Measurements from ENCODE around the gene CHGA. TPM values are rescaled to one million over a fixed set of nuclear protein-coding genes. Genes with fewer than 3 reads are reported as not detected.

CHGA gene
- total and polyA plus RNA-seq, 11 donors: 0.07 to 0.19 TPM; not detected in 9

GRCh38 chr14:92885279-92886061, 37.5 kb upstream of the CHGA start:
- WGBS, 4 donors: 66 to 77% (median 75%) methylated on average over 8 of the region's 8 CpGs
- ATAC-seq (no peak), DNase-seq (no peak)
- no peak overlapping the region for H3K4me3 ChIP-seq
- intact Hi-C loops (cut with DNase I): loop anchor here in 1 of 10 donors (10.0 kb wide), 1 partner anchor 249 kb away; no protein-coding TSS in a partner anchor
- H3K36me3 ChIP-seq: no peaks in the 10 kb centered on the region
- H3K27me3 ChIP-seq: peaks cover 0 to 27% (median 4%) of the 10 kb centered on the region in 9 donors
- no peaks in the 10 kb centered on the region for H3K4me1 ChIP-seq
- no peak overlapping the region for H3K27ac ChIP-seq
- TF ChIP-seq CTCF (IDR thresholded peaks at IDR 0.05): no peak
- TF ChIP-seq POLR2A (IDR thresholded peaks at IDR 0.05): no peak
- H3K9me3 ChIP-seq: no peaks in the 10 kb centered on the region

GRCh38 chr14:92886337-92886736, 36.6 kb upstream of the CHGA start:
- 55 to 65% (median 59%) methylated on average over 11 of the region's 11 CpGs for WGBS, 4 donors
- ATAC-seq (no peak), DNase-seq (no peak)
- no peak overlapping the region for H3K4me3 ChIP-seq
- no peaks in the 10 kb centered on the region for H3K9me3 ChIP-seq
- intact Hi-C loops (cut with DNase I): loop anchor here in 1 of 10 donors (10.0 kb wide), 1 partner anchor 248 kb away; no protein-coding TSS in a partner anchor
- H3K36me3 ChIP-seq: no peaks in the 10 kb centered on the region
- H3K4me1 ChIP-seq: no peaks in the 10 kb centered on the region
- TF ChIP-seq POLR2A (IDR thresholded peaks at IDR 0.05) (no peak), CTCF (IDR thresholded peaks at IDR 0.05) (no peak)
- peaks cover 0 to 21% (median 4%) of the 10 kb centered on the region in 9 donors for H3K27me3 ChIP-seq
- H3K27ac ChIP-seq: no peak overlapping the region

GRCh38 chr14:92887157-92887556, 35.8 kb upstream of the CHGA start:
- no peak for TF ChIP-seq CTCF (IDR thresholded peaks at IDR 0.05)
- H3K4me3 ChIP-seq: no peak overlapping the region
- peaks cover 0 to 19% (median 4%) of the 10 kb centered on the region in 9 donors for H3K27me3 ChIP-seq
- intact Hi-C loops (cut with DNase I): loop anchor here in 1 of 10 donors (10.0 kb wide), 1 partner anchor 248 kb away; no protein-coding TSS in a partner anchor
- H3K27ac ChIP-seq: no peak overlapping the region
- 85 to 92% (median 87%) methylated on average over 1 of the region's 1 CpG for WGBS, 4 donors
- H3K36me3 ChIP-seq: no peaks in the 10 kb centered on the region
- ATAC-seq (no peak), DNase-seq (no peak)
- no peaks in the 10 kb centered on the region for H3K4me1 ChIP-seq
- H3K9me3 ChIP-seq: peaks cover 0 to 1% (median 0%) of the 10 kb centered on the region in 12 donors

GRCh38 chr14:92888896-92889295, 34.1 kb upstream of the CHGA start:
- H3K36me3 ChIP-seq: no peaks in the 10 kb centered on the region
- no peaks in the 10 kb centered on the region for H3K4me1 ChIP-seq
- TF ChIP-seq CTCF (IDR thresholded peaks at IDR 0.05): no peak
- TF ChIP-seq POLR2A (IDR thresholded peaks at IDR 0.05): no peak
- ATAC-seq (no peak), DNase-seq (no peak)
- H3K4me3 ChIP-seq: no peak overlapping the region
- no peak overlapping the region for H3K27ac ChIP-seq
- H3K9me3 ChIP-seq: peaks cover 0 to 16% (median 8%) of the 10 kb centered on the region in 12 donors
- peaks cover 0 to 19% (median 3%) of the 10 kb centered on the region in 9 donors for H3K27me3 ChIP-seq
- intact Hi-C loops (cut with DNase I): loop anchor here in 1 of 10 donors (10.0 kb wide), 1 partner anchor 246 kb away; no protein-coding TSS in a partner anchor

Data from heart left ventricle (tissue), 16 donors.